Superior temporal gyrus (tissue), 1 donor: ENCODE data around the gene KCNMA1.

Experiments
- DNase-seq: peaks from one replicate; pipeline ENCODE4 v3.0.0-alpha.2; 2016; ENCODE audit errors: extremely low spot score

The KCNMA1 gene

DNA sequence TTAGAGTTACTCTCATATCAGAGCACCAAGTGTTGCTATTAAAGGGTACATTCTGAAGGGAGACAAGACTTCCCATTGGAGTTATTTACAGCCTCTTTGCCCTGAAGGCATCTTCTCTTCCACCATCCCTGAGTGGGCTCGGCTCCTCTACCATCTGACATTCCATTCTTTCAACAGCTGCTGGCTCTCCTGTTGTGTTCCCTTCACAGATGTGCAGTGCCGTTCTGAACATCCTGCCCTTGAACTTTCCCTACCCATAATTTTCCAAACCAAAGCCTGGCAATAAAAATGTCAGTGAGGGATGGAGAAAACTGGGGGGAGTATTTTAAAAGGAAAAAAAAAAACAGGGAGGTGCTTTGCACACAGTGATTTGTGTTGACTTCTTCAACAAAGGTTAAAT, 392.9 kb downstream of the KCNMA1 start:
- DNase-seq, result no peak

DNA sequence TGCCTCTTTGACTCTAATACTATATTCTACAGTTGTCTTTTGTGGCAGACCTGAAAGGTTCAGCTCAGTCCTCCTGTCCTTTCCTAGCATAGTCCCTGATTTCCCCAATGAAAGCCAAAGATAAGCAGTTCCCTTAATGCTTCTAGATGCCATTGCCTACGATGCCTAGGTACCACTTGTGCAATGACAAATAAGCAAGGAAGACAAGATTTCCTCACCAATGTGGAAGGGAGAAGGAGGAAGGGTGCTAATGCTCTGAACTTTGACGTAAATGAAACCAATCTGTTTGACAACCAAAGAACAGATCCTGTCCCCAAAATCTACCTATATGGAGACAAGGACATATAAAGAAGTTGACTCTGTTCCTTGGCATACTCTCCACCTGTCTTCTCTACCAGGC, 393.3 kb downstream of the KCNMA1 start:
- DNase-seq, result no peak

DNA sequence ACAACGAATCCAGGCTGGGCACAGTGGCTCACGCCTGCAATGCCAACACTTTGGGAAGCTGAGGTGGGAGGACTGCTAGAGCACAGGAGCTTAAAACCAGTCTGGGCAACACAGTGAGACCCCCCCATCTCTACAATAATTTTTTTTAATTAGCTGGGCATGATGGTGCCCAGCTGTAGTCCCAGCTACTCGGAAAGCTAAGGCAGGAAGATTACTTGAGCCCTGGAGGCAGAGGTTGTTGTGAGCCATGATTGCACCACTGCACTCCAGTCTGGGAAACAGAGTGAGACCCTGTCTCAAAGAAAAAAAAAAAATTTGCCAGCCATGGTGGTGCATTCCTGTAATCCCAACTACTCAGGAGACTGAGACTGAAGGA, 396.3 kb downstream of the KCNMA1 start:
- no peak for DNase-seq

DNA sequence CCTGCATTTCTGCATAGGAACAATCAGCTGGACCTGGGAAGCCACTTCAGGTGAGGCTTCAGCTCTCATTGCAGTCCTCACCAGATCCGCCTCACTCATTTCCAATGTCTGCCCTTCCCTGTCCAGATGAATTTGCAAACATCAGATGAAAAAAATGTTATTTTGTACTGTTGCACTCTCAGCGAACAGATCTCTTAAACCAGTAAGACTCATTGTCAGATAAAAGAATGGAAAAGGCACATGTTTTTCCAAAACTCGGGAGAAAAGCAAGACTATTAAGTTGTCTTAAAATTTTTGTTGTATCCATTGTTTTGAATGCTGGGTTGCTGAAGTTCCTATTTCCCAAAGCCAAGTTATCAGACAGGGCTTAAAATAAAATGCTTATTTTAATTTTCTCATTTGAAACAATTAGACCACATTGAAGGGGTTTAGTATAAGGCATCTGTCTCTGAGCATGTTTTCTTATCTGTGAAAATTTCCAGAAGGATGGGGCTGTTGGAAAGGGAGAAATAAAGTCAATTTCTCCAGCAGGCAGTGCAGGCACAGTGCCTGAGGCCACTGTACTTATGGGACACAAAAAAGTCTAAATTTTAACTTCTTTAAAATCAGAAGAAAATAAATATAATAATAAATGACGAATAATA, 396.8 kb downstream of the KCNMA1 start:
- DNase-seq, result no peak

DNA sequence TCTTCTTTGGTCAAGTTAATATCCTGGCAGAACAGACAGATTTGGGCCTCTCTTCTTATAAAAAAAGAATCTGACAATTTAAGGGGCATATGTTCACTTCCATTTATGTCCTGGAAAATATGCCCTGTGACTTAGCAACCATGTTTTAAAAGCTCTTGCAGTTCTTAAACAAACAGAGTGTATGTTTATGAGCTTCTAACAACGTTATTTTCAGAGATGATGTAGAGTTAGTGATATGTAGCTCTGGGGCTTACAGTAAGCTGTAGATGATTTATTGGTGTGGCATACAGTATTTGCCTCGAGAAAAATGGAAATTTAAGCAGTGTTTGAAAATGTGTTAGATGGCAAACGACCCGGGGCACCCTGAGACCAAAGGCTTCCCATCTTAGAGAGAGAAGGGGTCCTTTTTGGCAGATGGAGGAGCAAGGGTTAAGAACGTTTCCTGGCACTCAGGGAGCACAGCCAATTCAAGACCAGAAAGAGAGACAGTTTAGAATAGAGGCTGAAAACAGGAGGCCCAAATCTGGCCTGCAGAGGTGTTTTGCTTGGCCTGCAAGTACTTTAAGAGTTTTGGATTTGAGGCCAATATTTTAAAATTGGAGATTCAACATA, 397.5 kb downstream of the KCNMA1 start:
- no peak for DNase-seq

DNA sequence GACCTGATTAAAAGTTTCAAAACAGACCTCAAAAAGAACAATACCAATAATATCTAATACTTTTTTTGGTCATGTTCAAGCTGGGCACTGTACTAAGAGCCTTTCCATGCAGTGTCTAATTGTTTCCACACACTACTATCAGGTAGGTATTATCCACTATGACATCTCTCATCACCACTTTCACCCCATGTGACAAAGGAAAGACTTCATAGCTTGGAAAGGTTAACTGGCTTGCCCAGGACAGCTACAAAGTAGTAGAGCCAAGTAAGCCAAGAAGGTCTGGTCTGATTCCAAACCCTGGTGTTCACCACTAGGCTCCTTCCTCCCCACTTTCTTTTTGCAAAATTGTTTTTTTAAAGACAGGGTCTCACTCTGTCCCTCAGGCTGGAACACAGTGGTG, 400.5 kb downstream of the KCNMA1 start:
- DNase-seq, result no peak

DNA sequence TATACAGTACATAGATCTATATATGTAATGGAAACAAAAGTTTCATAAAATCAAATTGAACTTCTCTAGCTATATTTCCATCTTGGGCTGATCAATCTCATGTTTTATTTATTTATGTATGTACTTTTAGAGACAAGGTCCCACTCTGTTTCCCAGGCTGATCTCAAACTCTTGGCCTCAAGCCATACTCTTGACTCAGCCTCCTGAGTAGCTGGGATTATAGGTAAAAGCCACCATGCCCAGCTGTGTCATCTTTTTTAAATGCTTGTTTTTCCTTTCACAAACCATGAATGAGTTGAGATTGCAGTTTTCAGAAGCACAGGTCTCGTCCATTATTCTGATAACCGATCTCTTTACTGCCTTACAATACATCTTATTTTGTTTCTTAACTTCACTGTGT, 400.9 kb downstream of the KCNMA1 start:
- DNase-seq, result no peak

DNA sequence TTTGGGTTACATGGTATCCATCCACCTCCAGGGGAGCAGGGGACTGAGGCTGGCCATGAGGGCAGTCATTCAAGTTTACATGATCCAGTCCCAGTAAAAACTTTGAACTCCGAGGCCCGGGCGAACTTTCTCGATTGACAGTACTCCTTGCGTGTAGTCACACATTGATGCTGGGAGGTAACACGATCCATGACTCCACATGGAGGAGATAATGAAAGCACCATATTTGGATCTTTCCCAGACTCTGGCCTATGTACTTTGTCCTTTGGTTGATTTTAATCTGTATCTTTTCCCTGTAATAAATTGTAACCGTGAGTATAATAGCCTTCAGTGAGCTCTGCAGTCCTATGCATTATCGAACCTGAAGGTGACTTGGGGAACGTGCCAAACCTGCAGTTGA, 401.6 kb downstream of the KCNMA1 start:
- no peak for DNase-seq

DNA sequence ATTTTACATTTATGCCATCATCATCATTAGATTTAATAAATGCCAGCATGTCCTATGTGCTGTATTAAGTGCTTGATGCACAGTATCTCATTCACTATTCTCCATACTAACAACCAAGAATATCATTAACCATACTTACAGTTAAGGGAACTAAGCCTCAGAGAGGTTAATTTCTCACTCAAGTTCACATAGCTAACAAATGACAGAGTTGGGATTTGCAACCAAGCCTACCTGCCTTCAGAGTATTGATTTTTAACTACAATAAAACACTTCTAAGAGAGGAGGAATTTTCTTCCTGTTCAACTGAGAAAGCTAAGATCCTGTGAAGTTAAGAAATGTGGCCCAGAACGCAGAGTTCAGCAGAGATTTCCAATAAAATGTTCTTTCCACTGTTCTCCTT, 403.0 kb downstream of the KCNMA1 start:
- DNase-seq, result no peak

DNA sequence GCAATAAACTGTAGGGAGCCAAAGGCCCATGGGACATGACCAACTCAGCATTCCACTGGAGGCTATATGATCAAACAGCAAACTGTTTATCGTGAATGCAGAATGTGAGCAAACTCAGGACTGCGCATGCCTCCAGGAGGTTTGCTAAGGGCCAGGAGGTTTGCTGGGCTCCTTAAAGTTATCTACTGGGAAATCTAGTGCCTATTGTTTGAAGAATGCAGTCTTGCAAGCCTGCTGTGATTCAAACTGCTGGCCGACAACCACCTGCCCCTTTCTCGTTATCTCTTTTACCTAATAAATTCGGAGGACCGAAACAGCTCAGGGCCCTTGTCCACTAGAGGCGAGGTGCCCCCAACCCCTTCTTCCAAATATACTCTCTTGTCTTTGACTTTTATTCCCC, 404.1 kb downstream of the KCNMA1 start:
- DNase-seq, result no peak

DNA sequence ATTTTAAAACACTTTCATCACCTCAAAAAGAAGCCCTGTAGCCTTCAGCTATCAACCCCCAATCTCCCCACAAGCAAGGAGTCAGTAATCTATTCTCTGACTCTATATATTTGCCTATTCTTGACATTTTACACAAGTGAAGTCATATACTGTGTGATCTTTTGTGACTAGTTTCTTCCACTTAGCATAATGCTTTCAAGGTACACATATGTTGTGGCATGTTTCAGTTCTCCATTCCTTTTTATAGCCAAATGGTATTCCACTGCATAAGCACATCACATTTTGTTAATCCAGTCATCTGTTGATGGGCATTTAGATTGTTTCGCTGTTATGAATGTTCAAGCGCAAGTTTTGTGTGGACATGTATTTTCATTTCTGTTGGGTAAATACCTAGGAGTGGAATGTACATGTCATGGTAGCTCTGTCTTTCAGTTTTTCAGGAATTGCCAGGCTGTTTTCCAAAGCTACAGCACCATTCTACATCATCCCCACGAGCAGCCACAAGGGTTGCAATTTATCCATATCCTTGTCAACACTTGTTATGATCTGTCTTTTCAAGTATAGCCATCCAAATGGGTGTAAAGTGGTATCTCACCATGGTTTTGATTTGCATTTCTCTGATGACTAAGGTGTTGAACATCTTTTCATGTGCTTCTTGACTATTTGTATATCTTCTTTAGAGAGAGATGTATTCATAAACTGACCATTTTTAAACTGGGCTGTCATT, 405.6 kb downstream of the KCNMA1 start:
- no peak for DNase-seq

DNA sequence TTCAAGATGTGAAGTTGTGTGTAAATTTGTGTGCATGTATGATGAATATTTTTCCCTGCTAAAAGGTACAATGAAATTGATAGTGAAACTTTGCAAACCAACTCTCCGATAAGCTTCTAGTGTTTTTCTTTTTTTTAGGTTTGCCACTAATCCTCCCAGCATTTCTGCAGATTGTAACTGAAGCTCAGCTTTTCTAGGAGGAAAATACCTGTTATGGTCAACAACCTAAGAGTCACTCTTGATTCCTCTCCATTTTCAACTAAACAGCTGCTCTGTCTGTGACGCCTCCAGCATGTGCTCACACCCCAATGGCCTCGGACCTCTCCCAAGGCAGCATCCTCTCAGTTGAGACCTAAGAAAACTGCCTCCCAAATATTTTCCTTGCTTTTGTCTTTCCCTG, 406.2 kb downstream of the KCNMA1 start:
- no peak for DNase-seq

DNA sequence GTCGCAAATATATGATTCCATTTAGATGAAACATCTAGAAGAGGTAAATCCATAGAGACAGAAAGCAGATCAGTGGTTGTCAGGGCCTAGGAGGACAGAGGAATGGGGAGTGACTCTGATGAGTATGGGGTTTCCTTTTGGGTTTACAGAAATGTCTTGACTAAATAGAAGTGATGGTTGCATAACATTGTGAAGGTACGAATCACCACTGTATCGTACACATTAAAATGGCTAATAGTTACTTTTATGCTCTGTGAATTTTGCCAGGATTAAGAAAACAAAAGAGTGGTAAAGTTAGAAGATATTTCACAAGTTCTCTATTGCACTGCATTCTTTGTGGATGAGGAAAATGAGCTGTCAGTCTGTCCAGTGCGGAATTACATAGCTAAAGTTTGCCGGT, 407.4 kb downstream of the KCNMA1 start:
- DNase-seq, result no peak

DNA sequence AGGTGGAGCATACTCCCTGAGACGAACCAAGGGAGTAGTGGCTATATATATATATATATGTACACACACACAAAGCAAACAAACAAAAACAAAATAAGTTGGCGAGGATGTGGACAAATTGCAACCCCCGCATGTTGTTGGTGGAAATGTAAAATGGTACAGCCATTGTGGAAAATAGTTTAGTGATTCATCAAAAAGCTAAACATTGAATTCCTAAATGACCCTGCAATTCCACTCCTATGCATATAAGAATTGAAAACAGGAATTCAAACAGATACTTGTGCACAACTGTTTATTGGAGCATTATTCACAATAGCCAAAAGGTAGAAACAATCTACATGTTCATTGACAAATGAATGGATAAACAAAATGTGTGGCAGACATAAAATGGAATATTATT, 407.9 kb downstream of the KCNMA1 start:
- DNase-seq, result no peak

DNA sequence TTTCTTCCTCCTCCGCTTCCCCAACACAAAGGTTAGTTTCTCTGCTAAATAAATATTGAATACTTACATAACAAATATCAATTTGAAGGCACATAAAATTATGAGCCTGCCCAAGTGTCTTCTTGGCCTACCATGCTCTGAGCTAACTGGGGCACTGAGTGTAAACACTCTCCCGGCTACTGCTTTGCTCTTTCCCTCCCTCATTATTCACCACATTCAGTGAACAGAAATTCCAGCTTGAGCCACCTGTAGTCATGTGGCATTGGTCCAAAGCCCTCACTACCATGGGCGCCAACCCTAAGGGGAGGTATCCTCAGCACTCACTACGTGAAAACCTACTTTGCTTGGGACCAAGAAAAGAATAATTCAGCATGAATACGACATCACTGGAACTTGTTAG, 409.0 kb downstream of the KCNMA1 start:
- no peak for DNase-seq

DNA sequence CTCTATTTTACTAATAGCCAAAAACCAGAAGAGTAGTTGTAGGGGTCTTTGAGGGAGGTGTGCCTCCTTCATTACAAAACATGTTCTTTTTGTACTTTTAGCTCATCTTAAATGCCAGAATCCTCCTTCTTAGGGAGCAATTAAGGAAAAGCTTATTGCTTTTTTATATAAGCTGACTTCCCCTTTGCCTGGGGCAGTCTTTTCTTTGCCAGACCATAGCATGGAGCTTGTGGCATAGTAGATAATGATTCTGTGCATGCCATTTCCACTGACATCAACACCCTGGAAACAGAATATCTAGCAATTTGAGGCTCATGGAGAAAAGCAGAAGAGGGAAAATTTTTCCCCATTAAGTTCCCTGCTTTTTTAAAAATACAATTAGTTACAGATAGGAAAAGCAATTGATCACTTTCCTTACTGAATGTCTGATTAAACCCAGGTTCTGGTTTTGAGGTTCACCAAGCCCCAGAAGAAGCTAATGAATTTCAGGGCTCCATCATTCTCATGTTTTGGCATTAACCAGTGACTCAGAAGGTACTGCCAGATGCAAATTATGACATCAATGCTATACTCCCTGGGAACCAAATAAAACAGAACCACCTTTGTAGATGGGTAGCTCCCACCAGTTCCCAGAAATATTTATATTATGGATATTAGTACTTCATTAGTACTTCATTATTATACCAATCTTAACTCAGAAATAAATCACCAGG, 410.6 kb downstream of the KCNMA1 start:
- no peak for DNase-seq

DNA sequence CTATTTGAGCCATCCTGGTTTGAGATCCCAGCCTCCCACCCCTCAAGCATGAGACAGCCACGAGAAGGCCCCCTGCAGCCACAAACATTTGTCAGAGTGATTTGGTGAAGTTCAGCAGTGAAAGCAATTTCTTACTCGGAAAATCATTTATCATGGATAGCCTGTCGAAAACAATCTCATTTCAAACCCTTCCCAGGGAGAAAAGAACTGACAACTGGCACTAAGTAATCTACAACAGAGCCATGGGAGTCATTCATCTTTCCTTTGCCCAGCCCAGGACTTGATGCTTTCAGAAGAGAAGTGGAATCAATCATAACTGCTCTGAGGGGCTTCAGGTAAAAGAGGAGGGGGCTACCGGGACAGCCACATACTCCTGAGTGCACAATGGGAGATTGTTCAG, 411.2 kb downstream of the KCNMA1 start:
- DNase-seq, result no peak

DNA sequence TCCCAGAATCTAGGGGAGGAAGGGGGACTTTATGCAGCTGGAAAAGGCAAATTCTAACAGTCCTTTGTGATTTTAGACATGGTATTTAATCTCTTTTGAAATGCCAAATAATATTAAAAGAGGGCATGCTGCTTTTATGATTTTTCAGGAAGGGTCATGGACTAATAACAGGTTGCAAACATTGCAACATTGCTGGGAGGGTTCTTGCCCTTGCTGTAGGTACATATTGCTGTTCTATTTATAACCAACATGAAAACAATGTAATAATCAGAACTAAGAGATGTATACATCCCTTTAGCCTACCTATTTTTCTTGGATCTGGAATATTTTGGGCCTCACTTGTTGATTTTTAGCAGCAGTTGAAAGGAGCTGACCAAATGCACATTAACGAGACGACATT, 411.6 kb downstream of the KCNMA1 start:
- no peak for DNase-seq

DNA sequence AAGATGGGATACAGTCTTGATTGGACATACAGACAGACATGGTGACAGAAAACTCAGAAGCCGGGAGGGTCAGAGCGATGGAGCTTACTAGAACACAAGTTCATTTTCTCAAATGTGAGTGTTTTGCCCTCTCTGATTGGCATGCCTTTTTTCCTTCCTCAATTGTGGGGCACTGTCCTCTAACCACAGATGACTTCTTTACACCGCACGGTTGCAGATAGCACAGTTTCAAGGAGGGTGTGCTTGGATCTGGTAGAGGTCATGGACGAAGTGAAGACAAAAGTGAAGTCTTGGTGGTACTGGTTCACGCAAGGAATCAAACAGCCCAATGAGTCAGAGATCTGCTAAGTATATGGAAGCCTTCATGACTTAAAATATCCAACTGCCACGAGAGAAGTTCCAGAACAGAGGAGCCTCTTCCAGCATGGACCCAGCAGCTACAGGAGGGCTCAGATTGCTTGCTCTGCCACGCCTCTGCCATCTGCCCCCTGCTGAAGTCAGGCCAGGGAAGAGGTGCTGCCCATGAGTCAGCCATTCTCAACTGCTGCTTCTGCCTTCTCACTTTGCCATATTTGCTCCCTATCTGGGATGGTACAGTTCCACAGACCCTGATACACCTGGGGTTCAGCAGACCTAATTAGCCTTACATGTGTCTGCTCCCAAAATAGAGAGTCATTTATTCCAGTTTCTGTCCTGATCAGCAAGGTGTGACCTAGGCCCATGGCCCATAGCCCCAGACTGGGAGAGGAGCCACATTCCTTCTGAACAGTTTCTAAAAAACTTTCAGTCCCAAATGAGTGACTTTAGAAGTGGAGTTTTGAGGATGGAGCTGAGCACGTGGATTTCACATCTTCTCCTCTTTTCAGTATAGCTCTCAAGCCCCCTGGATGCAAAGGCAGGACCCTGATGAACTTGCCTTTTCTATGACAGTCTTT, 413.8 kb downstream of the KCNMA1 start:
- no peak for DNase-seq

DNA sequence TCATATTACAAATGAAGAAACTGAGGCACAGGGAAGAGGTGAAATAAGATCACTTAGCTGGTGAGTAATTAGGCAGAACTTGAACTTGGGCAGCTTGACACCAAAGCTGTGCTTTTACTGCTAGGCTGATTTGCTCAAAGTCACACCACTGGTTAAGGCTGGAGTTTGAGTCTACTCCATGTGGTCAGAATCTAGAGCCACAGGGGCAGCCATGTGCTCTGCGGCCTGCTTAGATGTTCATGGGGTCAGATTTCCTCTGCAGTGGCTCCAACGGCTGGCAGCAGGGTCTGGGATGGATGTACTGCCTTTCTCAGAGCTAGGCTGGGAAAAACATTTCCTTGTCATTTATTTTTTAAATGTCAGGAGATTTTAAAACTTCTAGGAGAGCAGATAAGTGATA, 417.5 kb downstream of the KCNMA1 start:
- no peak for DNase-seq

DNA sequence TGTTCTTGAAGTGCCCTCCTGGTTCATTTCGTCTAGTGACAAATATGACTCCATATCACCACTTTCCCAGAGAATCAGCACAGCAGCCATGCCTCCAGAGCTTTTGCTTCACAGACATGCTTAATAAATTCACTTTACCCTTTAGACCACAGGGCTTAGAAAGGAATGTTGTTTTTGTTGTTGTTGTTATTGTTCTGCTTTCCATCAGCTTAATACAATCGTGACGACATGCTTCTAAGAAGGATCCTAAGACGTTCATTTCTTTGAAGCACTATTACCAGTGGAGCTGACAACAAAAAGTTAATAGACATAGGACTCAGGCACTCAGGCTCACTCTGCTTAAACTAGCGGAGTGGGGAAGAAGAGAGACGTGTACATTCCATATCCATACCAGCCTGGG, 418.6 kb downstream of the KCNMA1 start:
- no peak for DNase-seq

DNA sequence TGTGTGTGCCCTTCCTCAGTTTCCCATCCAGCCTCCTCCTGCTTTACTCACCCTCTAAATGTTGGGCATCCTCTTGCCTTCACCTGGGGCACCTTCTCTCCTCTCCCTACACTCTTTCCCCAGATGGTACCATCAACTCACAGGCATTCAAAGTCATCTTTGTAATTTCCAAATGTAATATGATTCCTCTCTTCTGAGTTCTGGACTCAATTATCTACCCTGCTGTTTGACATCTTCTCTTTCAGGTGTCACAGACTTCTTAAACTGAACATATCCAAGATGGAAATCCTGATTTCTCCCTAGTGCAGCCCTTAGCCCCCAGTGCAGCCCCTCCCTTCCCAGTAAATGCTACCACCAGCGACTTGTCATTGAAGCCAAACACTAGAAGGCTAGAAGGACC, 422.8 kb downstream of the KCNMA1 start:
- DNase-seq, result no peak
